NCI-H82 treated with DMSO at 0.1 percent for 48 hours (cell line): ENCODE results near the gene SYCP1.
"Not testable (repeated sequence)": the region's sequence is repeated elsewhere in the genome, so short reads cannot be mapped to it uniquely, and the experiment has no call there.

Experiments
- DNase-seq: peaks from one replicate; lab custom pipeline; 2025; ENCODE audit not compliant: unreplicated experiment; lab: John Stamatoyannopoulos, UW

Gene SYCP1

DNA sequence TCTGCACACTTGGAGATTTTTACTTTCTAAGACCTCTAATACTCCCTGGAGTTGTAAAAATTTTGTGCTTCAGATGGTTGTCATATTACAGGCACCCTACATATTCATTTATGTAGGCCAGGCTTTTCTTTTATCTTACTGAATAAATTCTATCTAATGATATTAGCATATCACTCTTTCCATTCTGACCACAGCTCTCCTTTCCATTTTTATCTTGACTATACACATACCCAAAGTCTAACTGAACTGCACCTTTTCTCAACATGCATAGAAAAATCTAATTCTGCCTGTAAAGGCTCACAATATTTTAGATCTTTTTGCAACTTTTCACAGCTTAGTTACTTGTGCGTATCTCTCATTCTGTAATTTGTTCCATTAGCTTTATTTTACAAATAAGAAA is 122.2 kb downstream of the SYCP1 start:
- no peak for DNase-seq

DNA sequence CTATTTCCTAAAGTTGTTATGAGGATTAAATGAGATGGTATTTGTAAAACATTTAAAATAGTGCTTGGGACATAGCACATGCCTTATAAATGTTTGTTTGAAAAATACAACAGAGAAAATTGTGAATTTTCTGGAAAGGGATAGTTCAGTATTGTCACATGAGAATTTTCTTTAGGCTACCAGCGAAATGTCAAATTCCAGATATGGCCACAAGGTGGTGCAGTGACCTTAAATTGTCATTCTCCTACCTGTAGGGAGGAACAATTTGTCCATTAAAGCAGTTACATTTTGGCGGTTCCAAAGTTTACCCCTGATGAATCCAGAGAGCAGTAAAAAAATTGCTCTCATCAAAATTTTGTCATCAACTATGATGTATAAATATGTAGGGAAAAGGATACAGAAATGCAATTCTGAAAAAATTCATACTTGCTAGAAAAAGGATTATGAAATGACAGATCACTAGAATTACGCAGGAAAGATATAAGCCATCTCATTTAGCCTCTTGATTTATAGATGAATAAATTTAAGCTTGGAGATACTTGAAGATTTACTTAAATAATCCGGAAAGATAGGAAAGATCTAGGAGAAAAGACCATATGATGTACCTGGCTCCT is 124.7 kb downstream of the SYCP1 start:
- DNase-seq, result peak; percentile 11

DNA sequence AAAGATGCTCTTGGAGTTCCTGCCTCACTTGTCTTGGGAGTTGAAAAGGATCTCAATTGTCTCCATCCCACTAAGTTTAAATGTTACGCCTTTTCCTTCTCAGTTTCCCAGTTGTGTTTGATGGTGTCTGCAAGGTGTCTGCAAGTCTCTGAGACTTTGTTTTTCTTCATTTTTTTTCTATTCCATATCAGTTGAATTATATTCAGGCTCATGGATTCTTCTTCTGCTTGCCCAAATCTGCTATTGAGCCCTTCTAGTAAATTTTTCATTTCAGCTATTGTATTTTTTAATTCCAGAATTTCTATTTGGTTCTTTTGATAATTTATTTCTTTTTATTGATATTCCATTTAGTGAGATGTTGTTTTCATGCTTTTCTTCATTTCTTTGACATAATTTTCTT is 127.6 kb downstream of the SYCP1 start:
- DNase-seq, result no peak

GRCh38 chr1:114986286-114986685 is 131.6 kb downstream of the SYCP1 start:
- DNase-seq, result no peak

GRCh38 chr1:114988095-114988494 is 133.4 kb downstream of the SYCP1 start:
- DNase-seq, result no peak

- DNase-seq, result no peak
Measured at GRCh38 chr1:114997510-114998289, 143.0 kb downstream of the SYCP1 start.

DNA sequence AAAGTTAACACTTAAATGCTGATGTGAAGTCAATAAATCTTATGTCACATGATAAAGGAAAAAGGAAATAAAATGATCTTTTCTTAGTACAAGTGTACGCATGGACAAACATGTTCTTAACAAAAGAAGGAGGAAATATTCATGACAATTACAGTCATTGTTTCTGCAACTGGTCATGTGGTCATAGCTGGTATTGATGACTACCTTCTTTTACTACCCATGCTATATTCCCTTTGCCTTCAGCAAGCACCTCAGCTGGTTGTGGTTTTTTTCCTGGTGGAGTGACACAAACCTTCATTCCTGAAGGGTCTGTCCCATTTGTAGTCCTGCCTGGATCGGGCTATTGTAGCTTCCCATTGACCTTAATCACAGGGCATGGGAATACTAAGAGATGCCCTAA is 151.5 kb downstream of the SYCP1 start:
- DNase-seq, result no peak

DNA sequence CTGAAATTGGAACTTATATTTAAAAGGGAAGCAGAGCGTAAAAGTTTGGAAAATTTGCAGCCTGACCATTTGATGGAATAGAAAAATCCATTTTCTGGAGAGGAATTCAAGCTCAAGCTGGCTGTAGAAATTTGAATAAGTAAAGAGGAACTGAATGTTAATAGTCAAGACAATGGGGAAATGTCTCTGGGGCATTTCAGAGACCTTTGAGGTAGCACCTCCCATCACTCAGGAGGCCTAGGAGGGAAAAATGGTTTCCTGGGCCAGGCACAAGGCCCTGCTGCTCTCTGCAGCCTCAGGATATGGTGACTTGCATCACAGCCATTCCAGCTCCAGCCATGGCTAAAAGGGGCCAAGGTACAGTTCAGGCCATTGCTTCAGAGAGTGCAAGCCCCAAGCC is 157.3 kb downstream of the SYCP1 start:
- DNase-seq, result no peak

GRCh38 chr1:115012434-115012833 is 157.8 kb downstream of the SYCP1 start:
- DNase-seq, result no peak

GRCh38 chr1:115013792-115014191 is 159.1 kb downstream of the SYCP1 start:
- DNase-seq, result no peak

DNA sequence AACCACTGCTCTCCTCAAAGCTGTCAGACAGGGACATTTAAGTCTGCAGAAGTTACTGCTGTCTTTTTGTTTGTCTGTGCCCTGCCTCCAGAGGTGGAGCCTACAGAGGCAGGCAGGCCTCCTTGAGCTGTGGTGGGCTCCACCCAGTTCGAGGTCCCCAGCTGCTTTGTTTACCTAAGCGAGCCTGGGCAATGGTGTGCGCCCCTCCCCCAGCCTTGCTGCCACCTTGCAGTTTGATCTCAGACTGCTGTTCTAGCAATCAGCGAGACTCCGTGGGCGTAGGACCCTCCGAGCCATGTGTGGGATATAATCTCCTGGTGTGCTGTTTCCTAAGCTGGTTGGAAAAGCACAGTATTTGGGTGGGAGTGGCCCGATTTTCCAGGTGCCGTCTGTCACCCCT is 164.9 kb downstream of the SYCP1 start:
- DNase-seq, result not testable (repeated sequence)

DNA sequence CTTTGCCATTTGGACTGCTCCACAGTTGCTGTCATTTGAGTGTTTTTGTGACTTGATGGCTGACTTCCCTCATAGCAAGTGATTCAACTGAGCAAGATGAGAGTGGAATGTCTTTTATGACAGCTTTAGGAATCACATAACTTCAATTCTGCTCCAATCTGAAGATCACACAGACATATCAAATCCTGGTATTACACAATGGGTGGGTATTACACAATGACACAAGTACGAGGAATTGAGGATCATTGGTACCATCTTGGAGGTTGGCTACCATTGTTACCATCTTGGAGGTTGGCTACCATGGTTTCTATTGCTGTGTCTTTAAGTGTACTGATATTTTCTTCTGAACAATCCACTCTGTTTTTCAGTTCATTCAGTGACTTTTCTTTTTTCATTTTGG is 166.5 kb downstream of the SYCP1 start:
- no peak for DNase-seq

GRCh38 chr1:115023593-115023992 is 168.9 kb downstream of the SYCP1 start:
- no peak for DNase-seq

- DNase-seq, result no peak
Measured at GRCh38 chr1:115029526-115029925, 174.9 kb downstream of the SYCP1 start, which contains the start of gene TSHB. Gene TSHB, plus strand, starts transcription at chr1:115029826. Its CDS starts 3,537 bp downstream, at chr1:115033363.

- DNase-seq, result no peak
Measured at GRCh38 chr1:115031595-115031994, 176.9 kb downstream of the SYCP1 start.

- DNase-seq, result no peak
Measured at GRCh38 chr1:115035652-115036051, 181.0 kb downstream of the SYCP1 start.

DNA sequence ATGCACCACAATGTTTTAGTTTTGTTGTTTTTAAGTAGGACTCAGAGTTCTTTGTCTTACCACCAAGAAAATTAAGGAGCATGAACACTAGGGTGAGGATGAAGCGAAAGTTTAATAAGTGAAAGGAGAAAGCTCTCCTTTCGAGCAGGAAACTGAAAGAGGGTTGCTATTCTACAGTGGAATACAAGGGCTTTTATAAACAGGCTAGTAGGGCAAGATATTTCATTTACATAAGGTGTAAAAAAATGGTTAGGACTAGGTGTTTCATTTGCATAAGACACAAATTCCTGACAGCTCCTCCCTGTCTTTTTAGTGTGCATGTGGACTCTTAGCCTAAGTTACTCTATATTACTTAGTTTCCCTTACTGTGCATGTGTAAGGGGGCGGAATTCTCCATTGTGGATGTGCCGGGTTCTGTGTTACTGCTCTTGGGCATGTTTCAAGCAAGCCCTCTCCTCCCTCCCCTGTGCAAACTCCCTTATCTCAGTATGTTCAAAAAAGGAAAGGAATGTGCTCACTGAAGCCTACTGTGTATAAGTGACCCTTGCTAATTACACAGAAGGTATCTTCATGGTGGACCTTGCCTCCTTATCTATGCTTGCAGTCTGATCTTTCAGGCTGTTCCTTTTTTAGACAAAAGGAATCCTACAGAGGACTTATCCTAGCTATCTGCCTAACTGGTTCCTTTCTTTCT is 182.3 kb downstream of the SYCP1 start:
- DNase-seq, result no peak

- DNase-seq, result no peak
Measured at GRCh38 chr1:115040501-115040900, 185.8 kb downstream of the SYCP1 start.

DNA sequence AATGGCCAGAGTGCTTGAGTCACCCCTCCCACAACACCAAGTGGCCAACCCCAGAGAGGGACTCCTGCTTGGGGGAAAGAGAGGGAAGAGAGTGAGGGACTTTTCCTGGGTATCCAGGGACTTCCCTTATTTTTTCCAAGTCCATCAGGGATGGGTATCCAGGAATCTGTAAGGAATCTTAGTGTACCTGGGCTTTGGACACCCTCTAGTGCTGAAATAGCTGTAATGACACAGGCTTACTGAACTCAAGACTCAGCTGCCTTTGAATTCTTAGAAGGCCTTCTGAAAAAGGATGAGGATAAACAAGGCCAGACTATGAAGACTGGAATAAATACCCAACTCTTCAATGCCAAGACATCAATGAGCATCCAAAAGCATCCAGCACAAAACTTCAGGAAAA is 187.0 kb downstream of the SYCP1 start:
- DNase-seq, result peak; percentile 5
